Measurements from ENCODE around the gene HIRIP3.

GRCh38 chr16:29988346-29989075, 6.9 kb downstream of the HIRIP3 start:
- TF ChIP-seq, protein P1, sequence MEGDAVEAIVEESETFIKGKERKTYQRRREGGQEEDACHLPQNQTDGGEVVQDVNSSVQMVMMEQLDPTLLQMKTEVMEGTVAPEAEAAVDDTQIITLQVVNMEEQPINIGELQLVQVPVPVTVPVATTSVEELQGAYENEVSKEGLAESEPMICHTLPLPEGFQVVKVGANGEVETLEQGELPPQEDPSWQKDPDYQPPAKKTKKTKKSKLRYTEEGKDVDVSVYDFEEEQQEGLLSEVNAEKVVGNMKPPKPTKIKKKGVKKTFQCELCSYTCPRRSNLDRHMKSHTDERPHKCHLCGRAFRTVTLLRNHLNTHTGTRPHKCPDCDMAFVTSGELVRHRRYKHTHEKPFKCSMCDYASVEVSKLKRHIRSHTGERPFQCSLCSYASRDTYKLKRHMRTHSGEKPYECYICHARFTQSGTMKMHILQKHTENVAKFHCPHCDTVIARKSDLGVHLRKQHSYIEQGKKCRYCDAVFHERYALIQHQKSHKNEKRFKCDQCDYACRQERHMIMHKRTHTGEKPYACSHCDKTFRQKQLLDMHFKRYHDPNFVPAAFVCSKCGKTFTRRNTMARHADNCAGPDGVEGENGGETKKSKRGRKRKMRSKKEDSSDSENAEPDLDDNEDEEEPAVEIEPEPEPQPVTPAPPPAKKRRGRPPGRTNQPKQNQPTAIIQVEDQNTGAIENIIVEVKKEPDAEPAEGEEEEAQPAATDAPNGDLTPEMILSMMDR (IDR thresholded peaks at IDR 0.05): no peak
- no peak for TF ChIP-seq POLR2AphosphoS5 (IDR thresholded peaks at IDR 0.05; ENCODE audit: insufficient read depth in 1 of 2, low read depth in 1 of 2)
